Brain pericyte (primary cell): ENCODE results near the gene FRAS1.
"Not testable (repeated sequence)": the region's sequence is repeated elsewhere in the genome, so short reads cannot be mapped to it uniquely, and the experiment has no call there.

Source experiments
- DNase-seq: peaks from one replicate; pipeline ENCODE4 v3.0.0-alpha.2; 2012; ENCODE audit warnings: low read depth, low spot score

The FRAS1 gene

DNA sequence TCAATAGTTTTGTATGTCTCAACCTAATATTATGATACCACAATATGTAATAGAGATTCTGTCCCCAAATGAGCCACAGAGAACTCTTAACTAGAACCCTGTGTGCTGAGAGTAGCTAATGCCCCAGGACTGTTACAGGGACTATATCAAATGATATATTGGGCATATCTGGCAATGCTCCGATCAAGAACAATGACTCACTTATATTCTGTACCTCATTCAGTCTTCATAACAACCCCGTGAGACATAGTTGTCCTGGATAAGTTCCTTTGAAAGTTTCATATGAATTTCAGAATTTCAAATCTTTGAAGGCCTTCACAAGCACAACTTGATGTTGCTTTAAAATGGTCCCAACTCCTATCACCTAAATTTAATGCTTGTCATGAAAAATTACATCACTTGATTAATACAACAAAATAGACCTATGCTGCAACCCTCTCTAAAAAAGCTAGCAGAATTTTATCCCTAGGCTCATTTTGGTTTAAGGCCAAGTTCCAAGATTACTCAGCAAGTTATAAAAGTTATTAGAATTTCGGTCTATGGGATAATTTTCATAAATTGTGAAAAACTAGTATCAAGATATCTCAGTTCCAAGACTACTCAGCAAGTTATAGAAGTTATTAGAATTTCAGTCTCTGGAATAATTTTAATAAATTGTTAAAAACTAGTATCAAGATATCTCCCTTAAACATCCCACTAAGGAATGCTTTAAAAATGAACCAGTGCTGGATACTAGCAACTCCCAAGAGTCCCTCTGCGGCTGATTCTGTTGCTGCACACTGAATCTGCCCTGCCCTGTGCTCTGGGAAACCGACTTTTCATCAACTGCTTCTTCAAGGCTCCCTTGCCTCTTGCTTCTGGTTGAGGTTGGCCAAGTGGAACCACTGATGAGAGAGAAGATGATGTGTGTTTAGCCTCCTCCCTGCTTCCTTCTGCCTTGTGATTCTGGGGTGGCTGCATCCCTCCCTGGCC is 488.4 kb downstream of the FRAS1 start:
- DNase-seq: no peak

GRCh38 chr4:78547899-78548298 is 490.8 kb downstream of the FRAS1 start:
- not testable (repeated sequence) for DNase-seq

- not testable (repeated sequence) for DNase-seq
Measured at GRCh38 chr4:78548889-78549288, 491.8 kb downstream of the FRAS1 start.

DNA sequence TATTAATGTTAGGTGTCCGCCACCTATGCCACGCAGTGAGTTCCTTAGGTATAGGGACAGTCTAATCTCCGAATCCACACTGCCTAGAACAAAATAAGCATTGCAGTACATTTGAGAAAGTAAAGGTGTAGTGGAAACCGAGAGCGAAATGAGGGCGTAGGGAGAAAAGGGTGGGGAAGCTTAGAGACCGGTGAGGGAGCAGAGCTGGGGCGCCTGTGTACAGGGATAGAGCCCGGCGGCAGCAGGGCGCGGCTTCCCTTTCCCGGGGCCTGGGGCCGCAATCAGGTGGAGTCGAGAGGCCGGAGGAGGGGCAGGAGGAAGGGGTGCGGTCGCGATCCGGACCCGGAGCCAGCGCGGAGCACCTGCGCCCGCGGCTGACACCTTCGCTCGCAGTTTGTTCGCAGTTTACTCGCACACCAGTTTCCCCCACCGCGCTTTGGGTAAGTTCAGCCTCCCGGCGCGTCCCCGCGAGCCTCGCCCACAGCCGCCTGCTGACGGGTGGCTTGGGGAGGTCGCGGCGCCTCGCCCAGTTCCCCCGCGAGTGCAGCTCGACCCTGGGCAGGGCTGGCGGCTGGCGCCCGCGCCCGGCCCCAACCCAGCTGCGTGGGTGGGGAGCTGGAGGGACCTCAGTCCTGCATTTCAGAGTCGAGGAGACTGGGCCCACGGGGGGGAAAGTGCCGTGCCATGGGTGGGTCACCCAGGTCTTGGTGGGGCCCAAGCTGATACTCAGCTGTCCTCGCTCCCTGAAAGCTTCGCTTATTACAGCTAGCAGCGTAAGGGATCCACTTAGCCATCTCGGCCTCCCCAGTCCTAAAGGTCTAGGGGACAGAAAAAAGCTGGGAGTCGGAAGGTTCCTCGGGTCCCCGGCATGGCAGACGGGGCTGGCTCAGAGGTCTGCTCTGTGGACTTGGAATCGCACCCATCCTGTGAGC is 494.6 kb downstream of the FRAS1 start, which contains the start of gene ANXA3:
ANXA3 (plus strand) TSS at position 351 of the 932 bp plus-strand sequence. CDS start 2,704 bp downstream, outside the sequence.
- DNase-seq: no peak

GRCh38 chr4:78552389-78553042 is 495.4 kb downstream of the FRAS1 start:
- DNase-seq: no peak

DNA sequence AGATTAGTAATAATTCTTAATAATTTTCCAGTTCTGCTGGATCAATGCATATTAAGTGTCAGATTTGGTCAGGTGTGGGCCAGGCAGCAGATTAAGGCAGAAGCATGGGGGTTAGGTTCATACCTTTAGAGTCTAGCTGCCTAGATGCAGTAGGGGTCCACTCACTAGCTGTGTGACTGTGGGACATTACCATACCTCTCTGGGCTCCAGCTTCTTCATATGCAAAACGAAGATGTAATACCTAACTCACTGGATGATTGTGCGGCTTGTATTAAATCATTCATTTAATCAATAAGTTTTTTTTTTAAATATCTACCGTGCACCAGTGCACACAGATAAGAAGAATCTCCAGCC is 495.9 kb downstream of the FRAS1 start:
- no peak for DNase-seq

GRCh38 chr4:78553529-78554060 is 496.5 kb downstream of the FRAS1 start:
- no peak for DNase-seq

- no peak for DNase-seq
Measured at GRCh38 chr4:78556665-78557064, 499.5 kb downstream of the FRAS1 start.

DNA sequence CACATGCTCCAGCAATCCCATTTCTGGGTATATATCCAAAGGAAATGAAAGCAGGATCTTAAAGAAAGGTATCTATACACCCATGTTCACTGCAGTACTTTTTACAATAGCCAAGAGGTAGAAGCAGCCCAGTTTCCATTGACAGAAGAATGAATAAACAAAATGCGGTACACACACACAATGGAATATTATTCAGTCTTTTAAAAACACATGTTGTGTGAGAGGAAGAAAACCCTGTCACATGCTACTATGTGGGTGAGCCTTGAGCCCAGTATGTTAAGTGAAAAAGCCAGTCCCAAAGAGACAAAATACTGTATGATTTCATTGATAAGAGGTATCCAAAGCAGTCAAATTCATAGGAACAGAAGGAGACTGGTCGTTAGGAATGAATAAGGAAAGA is 500.7 kb downstream of the FRAS1 start:
- DNase-seq: no peak

GRCh38 chr4:78558410-78558809 is 501.3 kb downstream of the FRAS1 start:
- no peak for DNase-seq

GRCh38 chr4:78560296-78560963 is 503.3 kb downstream of the FRAS1 start:
- no peak for DNase-seq

DNA sequence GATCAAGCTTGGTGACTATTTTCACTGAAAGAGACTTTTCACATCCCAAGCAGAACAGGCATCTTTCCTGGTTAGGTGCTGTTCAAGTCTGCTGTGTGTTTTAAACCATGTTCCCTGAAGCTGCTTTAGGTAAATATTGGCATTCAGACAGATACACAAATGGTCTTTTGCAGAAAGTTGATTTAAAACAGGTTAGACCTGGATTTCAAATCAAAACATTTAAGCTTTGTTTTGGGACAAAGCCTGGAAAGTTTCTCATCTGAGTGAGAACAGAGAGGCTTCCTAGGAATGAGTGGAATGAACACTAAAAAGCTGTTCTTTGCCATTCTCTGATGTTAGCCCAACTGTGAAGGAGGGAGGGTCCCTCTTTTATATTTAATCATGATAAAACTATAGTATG is 504.6 kb downstream of the FRAS1 start:
- no peak for DNase-seq

GRCh38 chr4:78562687-78563086 is 505.6 kb downstream of the FRAS1 start:
- no peak for DNase-seq

- no peak for DNase-seq
Measured at GRCh38 chr4:78565971-78566372, 508.8 kb downstream of the FRAS1 start.

DNA sequence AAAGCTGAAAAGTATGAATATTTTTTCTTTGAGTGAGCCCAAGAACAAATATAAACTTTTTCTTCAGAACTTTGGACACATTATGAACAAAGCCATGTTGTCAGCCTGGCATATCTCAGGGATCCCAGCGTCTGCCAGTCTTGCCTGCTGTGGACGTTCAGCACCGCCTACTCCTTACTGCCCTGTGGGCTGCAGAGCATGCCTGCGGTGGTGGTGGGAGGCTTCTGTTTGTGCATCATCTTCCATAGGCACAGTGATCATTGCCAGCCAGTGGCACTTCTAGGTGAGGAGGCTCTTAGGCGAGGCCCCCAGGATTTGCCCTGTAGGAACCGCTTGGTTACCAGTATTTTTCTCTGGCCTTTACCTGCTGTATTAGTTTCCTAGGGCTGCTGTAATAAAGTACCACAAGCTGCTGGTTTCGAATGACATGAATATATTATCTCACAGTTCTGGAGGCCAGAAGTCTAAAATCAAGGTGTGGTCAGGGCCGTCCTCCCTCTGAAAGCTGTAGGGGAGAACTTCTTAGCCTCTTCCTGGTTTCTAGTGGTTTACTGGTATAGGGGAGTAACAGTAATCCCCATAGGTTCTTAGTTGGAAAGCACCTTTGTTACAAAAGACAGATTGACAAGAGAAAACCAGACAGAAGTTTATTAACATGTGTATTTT is 509.8 kb downstream of the FRAS1 start:
- DNase-seq: no peak

- DNase-seq: no peak
Measured at GRCh38 chr4:78567500-78568060, 510.5 kb downstream of the FRAS1 start.

GRCh38 chr4:78568640-78569305 is 511.6 kb downstream of the FRAS1 start:
- DNase-seq: no peak

DNA sequence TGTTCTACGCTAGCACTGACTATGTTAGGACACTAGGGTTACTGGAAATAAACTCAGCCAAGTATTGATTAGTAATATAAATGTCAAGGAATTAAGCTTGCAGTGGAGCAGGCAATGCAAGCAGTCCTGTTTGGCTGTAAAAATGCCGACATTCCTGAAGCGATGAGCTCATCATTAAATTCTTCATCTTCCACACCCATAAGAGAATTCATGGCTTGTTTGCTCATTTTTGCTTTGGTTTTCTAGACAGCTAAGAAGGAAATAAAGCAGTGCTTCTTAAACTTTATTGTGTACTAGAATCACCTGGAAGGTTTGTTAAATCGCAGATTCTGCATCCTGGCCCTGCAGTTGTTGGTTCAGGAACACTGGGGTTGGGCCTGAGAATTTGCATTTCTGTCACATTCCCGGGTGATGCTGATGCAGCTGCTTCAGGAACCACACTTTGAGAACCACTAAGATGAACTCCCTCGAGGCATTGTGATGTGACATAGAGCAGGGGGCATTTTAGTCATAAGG is 512.2 kb downstream of the FRAS1 start:
- no peak for DNase-seq

DNA sequence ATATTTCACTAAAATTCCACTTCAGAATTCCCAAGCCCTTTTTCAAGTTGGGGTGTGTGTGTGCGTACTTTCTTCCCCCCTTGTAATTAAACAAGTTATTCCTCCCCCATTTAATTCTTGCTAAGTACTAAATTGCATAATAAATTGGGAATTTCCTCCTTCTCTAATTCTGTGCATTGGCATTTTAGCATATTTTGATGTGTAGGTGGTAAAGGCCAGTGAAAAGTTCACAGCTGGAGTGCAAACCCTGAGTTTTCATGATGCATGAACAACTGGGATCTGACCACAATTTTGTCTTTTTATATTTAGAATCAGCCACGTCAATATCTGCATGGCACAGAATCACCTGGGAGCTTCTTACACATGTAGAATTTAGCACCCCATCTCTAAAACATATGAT is 513.0 kb downstream of the FRAS1 start:
- DNase-seq: no peak
